Testis (tissue), 3 donors: ENCODE data around the gene CFAP410. TPM values are rescaled to one million over a fixed set of nuclear protein-coding genes. Genes with fewer than 3 reads are reported as not detected.
"Not testable (repeated sequence)": the region's sequence is repeated elsewhere in the genome, so short reads cannot be mapped to it uniquely, and the experiment has no call there.

Experiments used
- DNase-seq: peaks from one replicate; pipeline ENCODE4 v3.0.0-alpha.2; 2019
- H3K27ac ChIP-seq, 2 donors: fragments of 200-600 bp; sonication (generic); one replicate each; pipeline ENCODE4 v1.5.1; 2019
- H3K27me3 ChIP-seq: fragments of 200-600 bp; sonication (generic); one replicate; pipeline ENCODE4 v1.5.1; 2019
- H3K36me3 ChIP-seq: fragments of 200-600 bp; sonication (generic); one replicate; pipeline ENCODE4 v1.5.1; 2017; ENCODE audit warnings: low read depth; ENCODE audit errors: missing control alignments
- H3K4me1 ChIP-seq: fragments of 200-600 bp; sonication (generic); one replicate; pipeline ENCODE4 v1.5.1; 2019
- H3K4me3 ChIP-seq, 2 donors: fragments of 200-600 bp; sonication (generic); one replicate each; pipeline ENCODE4 v1.5.1; 2017 to 2019
- H3K9me3 ChIP-seq: fragments of 200-600 bp; sonication (generic); one replicate; pipeline ENCODE4 v1.5.1; 2017
- CTCF ChIP-seq, 3 experiments: fragments of 450-650 bp in 2 of 3; fragments of 200-600 bp in 1 of 3; sonication (generic) in 1 of 3; IDR thresholded peaks; one replicate each; pipeline ENCODE4 v1.5.1; 2016 to 2019; ENCODE audit warnings: antibody characterized with exemption in 3 of 3, mild to moderate bottlenecking in 2 of 3, moderate library complexity in 1 of 3
- POLR2A ChIP-seq: fragments of 450-650 bp; IDR thresholded peaks from one replicate; pipeline ENCODE4 v1.6.1; 2017; ENCODE audit warnings: antibody characterized with exemption, mild to moderate bottlenecking, moderate library complexity
- WGBS, 2 donors: methylation state at CpG; one replicate each; pipeline ENCODE4 v1.1.5; 2018; 5-methylcytosine and 5-hydroxymethylcytosine counted together
- intact Hi-C: fragments of 100-400 bp; cut with DNase I; formaldehyde crosslinking; loops from one replicate; pipeline ENCODE4 v1.15.1; 2023; ENCODE audit warnings: low total_unique reads
- polyA plus RNA-seq: library from polyadenylated mRNA; stranded (reverse); fragments of 350-450 nt; fragmentation: Illumina TruSeq; extraction: RNeasy Lipid Tissue Mini Kit (QIAGEN cat#74804); gene quantifications from one replicate; pipeline ENCODE4 v1.2.3, GENCODE V29; 2014; ENCODE audit warnings: low read depth, low replicate concordance; ENCODE audit not compliant: insufficient read depth
- total RNA-seq, 2 donors: library from RNA; depleted of rRNA; stranded (reverse); fragments of >200 nt; gene quantifications; one replicate each; pipeline ENCODE4 v1.2.3, GENCODE V29; 2016

CFAP410 gene
- total and polyA plus RNA-seq, 3 donors from 2014 or later: 40.8 to 81.6 (median 71.7) TPM

DNA sequence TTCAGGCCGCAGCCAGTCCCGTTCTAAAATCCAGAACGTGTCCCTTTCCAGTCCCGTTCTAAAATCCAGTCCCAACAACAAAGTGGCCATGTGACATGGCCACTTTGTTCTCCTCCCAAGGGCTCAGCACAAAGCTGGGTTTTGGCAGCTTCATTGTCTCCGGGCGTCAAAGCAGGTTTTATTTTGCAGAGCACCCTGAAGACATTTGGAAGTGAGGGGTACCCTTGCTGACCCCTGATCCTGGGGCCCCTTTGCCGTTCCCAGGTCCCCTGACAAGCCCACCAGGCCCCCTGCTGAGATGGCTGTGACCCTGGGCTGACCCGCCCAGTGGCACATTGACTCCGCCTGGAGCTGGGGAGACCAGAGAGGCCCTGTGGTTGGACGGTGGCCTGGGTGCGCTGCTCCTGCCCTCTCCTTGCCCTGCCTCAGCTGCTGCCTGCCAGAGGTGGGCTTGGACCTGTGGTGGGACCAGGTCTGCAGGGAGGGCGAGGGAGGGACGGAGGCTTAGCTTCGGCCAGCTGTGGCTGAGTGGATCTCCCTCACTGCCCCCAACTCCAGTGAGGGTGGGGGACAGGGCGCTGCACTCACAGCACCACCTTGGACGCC lies 35.1 kb downstream of the CFAP410 start:
- Histone ChIP-seq H3K4me3 (no peak overlapping the region), H3K9me3 (no peaks in the 10 kb centered on the region), H3K27ac (peak overlapping the region in 1 of 2 donors; percentile 57), H3K4me1 (peaks cover 75% of the 10 kb centered on the region), H3K36me3 (no peaks in the 10 kb centered on the region), H3K27me3 (no peaks in the 10 kb centered on the region)
- intact Hi-C loops: no loop called here
- no peak for TF ChIP-seq CTCF (IDR thresholded peaks at IDR 0.05)
- TF ChIP-seq POLR2A: no peak
- WGBS, 2 donors: 41 to 55% methylated on average over 13 to 15 of the region's 16 CpGs
- no peak for DNase-seq

DNA sequence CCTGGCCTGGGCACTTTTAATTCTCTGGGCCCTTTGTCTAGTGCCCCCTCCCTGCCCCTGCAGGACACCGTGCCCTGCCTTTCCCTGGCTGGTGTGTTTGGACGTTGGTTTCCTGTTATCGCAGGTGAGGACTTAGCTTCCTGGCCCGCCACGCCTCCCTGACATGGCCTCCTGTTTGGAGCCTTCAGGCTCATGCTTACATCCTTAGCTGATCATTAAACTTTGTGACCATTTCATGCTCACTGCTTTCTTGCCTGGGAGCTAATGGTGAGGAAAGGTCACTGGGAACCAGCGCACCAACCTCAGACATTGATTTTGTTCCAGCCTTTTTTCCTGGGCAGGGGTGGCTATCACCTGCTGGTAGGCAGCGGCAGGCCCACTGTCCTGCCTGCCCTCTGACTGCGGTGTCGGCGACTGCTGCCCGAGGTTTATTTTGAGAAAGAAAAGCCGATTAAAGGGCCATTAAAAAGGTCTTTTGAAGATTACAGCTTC lies 35.7 kb downstream of the CFAP410 start:
- H3K9me3 ChIP-seq: no peaks in the 10 kb centered on the region
- no peaks in the 10 kb centered on the region for H3K36me3 ChIP-seq
- 75 to 79% methylated on average over 12 of the region's 12 CpGs for WGBS, 2 donors
- peaks cover 71% of the 10 kb centered on the region for H3K4me1 ChIP-seq
- TF ChIP-seq CTCF (IDR thresholded peaks at IDR 0.05) (no peak), POLR2A (no peak)
- no peak overlapping the region for H3K27ac ChIP-seq
- no peak overlapping the region for H3K4me3 ChIP-seq
- no peaks in the 10 kb centered on the region for H3K27me3 ChIP-seq
- no peak for DNase-seq
- intact Hi-C loops: no loop called here

DNA sequence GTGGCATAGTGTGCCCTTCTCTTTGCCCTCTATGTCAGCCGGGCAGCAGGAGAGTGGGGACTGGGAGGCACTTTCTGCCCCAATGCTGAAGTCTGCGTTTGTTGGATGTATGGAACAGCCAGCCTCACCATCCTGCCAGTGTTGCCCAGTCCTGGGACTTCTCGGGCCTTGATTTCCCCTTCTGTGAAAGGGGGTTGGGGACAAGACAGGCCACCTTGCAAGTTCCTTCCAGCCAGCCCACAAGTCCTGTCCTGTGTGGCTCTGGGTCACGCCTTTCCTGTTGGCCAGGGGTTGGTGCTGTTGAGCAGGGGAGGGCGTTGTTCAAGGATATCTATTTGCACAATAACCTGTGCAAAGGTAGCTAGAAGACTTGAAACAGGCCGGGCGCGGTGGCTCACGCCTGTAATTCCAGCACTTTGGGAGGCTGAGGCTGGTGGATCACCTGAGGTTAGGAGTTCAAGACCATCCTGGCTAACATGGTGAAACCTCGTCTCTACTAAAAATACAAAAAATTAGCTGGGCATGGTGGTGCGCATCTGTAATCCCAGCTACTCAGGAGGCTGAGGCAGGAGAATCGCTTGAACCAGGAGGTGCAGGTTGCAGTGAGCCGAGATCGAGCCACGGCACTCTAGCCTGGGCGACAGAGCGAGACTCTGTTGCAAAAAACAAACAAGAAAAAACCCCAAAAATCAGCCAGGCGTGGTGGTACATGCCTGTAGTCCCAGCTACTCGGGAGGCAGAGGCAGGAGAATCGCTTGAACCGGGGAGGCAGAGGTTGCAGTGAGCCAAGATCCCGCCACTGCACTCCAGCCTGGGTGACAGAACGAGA lies 36.4 kb downstream of the CFAP410 start:
- H3K4me3 ChIP-seq, H3K9me3 ChIP-seq, H3K27me3 ChIP-seq, H3K36me3 ChIP-seq, intact Hi-C loops: not testable (repeated sequence)
- 90 to 91% methylated on average over 18 to 23 of the region's 23 CpGs for WGBS, 2 donors
- H3K4me1 ChIP-seq: peaks cover 66% of the 10 kb centered on the region
- peak; percentile 53 for DNase-seq
- peak overlapping the region in 1 of 2 donors; percentile 19 for H3K27ac ChIP-seq

- H3K27ac ChIP-seq: no peak overlapping the region
- 56 to 80% methylated on average over 3 to 9 of the region's 9 CpGs for WGBS, 2 donors
- no peaks in the 10 kb centered on the region for H3K36me3 ChIP-seq
- DNase-seq: no peak
- peaks cover 62% of the 10 kb centered on the region for H3K4me1 ChIP-seq
- intact Hi-C loops: no loop called here
- no peaks in the 10 kb centered on the region for H3K27me3 ChIP-seq
- no peaks in the 10 kb centered on the region for H3K9me3 ChIP-seq
- no peak overlapping the region for H3K4me3 ChIP-seq
- no peak for TF ChIP-seq POLR2A
- TF ChIP-seq CTCF (IDR thresholded peaks at IDR 0.05): peak in 1 of 3 experiments; percentile 14
These were observed 37.2 kb downstream of the CFAP410 start for GRCh38 chr21:44301961-44302406.

GRCh38 chr21:44301141-44301540 lies 38.0 kb downstream of the CFAP410 start:
- intact Hi-C loops: no loop called here
- peaks cover 54% of the 10 kb centered on the region for H3K4me1 ChIP-seq
- H3K27me3 ChIP-seq: no peaks in the 10 kb centered on the region
- 60 to 61% methylated on average over 2 to 13 of the region's 13 CpGs for WGBS, 2 donors
- peak overlapping the region; percentile 59 to 87 for H3K27ac ChIP-seq
- DNase-seq: no peak
- no peaks in the 10 kb centered on the region for H3K36me3 ChIP-seq
- H3K9me3 ChIP-seq: no peaks in the 10 kb centered on the region
- no peak for TF ChIP-seq CTCF (IDR thresholded peaks at IDR 0.05)
- TF ChIP-seq POLR2A: no peak
- H3K4me3 ChIP-seq: peak overlapping the region; percentile 78 to 83
